ENCODE measurements around the gene PAPPA2.
"Not testable (repeated sequence)": the region's sequence is repeated elsewhere in the genome, so short reads cannot be mapped to it uniquely, and the experiment has no call there.

The PAPPA2 gene, protein sequence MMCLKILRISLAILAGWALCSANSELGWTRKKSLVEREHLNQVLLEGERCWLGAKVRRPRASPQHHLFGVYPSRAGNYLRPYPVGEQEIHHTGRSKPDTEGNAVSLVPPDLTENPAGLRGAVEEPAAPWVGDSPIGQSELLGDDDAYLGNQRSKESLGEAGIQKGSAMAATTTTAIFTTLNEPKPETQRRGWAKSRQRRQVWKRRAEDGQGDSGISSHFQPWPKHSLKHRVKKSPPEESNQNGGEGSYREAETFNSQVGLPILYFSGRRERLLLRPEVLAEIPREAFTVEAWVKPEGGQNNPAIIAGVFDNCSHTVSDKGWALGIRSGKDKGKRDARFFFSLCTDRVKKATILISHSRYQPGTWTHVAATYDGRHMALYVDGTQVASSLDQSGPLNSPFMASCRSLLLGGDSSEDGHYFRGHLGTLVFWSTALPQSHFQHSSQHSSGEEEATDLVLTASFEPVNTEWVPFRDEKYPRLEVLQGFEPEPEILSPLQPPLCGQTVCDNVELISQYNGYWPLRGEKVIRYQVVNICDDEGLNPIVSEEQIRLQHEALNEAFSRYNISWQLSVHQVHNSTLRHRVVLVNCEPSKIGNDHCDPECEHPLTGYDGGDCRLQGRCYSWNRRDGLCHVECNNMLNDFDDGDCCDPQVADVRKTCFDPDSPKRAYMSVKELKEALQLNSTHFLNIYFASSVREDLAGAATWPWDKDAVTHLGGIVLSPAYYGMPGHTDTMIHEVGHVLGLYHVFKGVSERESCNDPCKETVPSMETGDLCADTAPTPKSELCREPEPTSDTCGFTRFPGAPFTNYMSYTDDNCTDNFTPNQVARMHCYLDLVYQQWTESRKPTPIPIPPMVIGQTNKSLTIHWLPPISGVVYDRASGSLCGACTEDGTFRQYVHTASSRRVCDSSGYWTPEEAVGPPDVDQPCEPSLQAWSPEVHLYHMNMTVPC (N-terminal part only)

DNA sequence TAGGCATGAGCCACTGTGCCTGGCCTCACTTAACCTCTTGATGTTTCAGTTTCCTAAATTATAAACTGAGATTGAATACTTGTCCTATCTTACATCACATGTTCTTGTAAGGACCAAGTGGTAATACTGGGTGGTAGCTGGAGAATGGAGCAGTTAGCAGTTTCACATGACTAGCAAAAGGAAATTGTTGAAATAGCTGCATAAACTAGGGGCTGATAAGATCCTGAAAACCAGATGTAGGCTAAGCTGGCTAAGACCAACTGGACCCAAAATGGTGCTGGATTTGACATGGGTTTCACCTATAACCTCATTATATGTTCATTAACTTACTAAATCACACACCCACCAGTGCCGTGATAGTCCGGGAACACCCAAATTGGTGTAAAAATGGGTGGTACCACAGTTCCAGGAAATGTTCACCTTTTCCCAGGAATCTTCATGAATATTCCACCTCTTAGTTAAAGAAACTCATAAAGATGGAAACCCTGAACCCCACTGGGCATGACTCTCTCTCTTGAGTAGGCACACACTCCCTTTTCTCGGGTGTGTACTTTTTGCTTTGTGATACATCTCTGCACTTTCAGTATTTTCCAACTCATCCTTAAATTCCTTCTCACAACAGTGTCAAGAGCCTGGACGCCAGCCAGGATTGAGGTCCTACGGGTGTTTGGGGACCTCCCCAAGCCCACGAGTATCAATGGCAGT lies at the start of gene PAPPA2:
Gene PAPPA2, plus strand, starts transcription at position 502 of the 705 bp plus-strand sequence. CDS start 93,148 bp downstream, outside the sequence.
- DNase-seq (ENCODE audit: low read depth, low spot score), result no peak

DNA sequence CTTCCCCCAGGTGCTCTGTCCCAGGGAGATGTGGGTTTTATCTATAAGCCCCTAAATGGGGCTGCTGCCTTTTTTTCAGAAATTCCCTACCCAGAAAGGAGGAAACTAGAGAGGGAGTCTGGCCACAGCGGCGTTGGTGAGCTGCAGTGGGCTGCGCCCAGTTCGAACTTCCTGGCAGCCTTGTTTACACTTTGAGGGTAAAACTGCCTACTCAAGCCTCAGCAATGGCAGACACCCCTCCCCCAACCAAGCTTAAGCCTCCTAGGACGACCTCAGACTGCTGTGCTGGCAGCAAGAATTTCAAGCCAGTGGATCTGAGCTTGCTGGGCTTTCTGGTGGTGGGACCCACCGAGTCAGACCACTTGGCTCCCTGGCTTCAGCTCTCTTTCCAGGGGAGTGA lies 46.2 kb upstream of the PAPPA2 start:
- DNase-seq (ENCODE audit: low read depth, low spot score), result no peak

DNA sequence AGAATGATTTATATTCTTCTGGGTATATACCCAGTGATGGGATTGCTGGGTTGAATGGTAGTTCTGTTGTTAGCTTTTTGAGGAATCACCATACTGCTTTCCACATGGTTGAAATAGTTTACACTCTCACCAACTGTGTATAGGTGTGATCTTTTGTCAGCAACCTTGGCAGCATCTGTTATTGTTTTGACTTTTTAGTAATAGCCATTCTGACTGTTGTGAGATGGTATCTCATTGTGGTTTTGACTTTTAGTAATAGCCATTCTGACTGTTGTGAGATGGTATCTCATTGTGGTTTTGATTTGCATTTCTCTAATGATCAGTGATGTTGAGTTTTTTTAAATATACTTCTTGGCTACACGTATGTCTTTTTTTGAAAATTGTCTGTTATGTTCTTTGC lies 43.4 kb upstream of the PAPPA2 start:
- not testable (repeated sequence) for DNase-seq (ENCODE audit: low read depth, low spot score)

DNA sequence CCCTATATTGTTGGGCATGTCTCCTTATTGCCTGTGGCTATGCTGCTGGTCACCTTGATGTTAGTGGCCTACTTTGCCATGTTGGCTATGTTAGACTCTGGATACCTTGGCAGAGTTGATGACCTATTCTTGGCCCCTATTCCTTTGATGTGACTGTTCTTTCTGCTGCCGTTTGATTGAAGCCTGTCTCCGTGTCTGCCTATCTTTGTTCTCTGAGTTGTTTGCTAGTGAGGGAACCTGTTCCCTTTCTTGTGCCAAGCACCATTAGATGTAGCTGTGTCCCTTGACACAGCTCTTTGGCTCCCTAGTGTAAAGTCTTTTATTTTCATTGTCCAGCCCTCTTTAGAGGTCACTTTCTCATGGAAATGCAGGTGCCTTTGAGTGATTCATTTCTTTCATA lies 28.7 kb upstream of the PAPPA2 start:
- no peak for DNase-seq (ENCODE audit: low read depth, low spot score)

DNA sequence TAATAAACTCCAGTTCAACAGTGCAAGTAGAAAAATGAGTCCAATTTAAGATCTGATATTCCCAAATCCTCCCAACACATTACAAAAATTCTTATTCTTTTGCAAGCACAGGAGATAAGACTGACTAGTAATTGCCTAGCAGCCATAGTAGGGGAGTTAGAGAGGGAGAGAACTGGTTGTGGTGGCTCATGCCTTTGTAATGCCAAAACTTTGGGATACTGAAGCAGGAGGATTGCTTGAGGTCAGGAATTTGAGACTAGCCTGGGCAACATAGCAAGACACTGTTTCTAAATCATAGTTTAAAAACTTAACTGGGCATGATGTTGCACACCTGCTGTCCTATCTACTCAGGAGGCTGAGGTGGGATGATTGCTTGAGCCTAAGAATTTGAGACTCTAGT lies 26.7 kb upstream of the PAPPA2 start:
- no peak for DNase-seq (ENCODE audit: low read depth, low spot score)

DNA sequence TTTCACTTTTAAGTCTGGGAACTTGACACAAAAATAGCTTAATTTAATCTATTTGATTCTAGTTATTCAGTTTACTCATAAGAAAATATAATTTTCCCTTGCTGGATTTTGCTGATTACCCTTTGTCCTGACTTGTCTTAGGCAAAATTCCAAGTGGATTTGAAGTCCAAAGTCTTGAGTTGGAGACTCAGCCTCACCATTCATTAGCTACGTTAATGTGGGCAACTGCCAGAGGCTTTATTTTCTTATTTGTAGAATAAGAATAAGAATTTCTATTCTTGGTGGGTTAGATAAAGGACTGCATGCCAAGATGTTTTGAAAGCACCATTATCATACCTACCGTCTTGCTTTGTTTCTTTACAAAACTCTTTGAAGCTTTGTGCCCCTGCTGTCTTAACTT lies 22.8 kb upstream of the PAPPA2 start:
- no peak for DNase-seq (ENCODE audit: low read depth, low spot score)

DNA sequence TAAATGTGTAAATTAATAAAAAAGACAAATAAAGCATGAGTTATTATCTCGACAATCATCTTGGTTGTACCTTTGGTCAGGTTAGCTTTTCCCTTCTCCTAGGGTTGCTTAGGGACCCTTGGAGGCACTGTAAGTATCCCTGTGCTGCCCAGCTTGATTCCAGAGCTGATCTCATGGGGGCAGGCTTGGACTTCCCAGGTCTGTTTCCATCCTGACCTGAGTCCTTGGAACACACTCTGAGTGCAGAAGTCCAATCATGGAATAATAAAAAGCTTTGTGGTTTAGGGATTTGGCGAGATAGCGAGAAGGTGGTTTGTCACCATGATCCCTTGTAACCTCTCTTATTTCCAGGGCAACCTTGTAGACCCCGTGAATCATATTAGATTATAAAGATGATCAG lies 18.7 kb upstream of the PAPPA2 start:
- no peak for DNase-seq (ENCODE audit: low read depth, low spot score)

DNA sequence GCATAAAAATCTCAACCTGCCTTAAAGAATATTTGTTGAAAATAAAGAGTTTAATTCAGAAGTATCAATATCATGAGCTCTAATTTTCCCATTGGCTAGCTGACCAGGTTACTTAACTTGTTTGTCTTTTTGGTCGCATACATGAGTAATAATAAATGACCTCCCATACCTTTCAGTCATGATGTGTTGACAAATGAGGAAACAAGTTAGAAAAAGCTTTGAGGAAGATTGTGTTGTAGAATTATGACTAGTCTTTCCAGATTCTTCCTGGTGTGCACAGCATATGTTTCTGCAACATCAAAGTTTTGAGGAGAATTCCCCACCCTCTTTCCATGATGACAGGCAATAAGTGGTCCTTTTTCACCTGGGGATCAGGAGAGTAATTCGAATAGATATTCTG lies 17.6 kb upstream of the PAPPA2 start:
- DNase-seq (ENCODE audit: low read depth, low spot score), result no peak

DNA sequence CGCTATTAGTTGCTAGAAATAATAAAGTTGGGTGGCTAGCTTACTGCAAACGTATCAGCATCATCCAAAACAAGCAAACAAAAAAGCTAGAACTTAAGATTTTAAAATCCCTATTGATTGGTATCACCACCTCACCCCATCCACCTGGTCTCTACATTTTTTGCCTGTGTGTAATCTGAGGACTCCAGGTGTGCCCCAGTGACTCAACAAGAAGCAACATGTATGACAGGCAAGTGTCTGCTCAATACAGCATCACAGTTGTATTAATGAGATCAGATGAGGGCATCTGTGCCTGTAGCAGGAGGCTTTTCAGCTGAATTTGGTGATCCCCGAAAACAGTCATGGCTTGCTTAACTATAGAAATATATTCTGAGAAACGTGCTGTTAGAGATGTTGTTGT lies 14.6 kb upstream of the PAPPA2 start:
- DNase-seq (ENCODE audit: low read depth, low spot score), result no peak

DNA sequence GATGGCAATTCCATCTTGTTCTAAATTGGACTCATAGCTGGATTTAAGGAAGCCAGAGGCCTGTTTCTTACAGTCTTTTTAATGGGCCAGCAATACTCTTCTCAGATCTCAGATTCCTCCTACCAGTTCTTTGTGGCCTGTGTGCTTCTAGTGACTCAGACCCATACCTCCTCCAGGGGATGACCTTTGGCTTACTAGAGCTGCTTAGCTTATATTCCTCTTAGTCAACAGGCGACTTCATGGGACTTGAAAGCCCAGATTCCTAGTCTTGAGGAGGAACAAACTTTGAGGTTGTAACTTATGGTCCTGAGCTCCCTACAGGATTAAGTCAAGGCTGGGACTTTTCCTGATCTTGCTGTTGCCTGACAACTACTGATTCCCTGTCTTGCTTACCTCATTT lies 12.4 kb upstream of the PAPPA2 start:
- DNase-seq (ENCODE audit: low read depth, low spot score), result no peak

DNA sequence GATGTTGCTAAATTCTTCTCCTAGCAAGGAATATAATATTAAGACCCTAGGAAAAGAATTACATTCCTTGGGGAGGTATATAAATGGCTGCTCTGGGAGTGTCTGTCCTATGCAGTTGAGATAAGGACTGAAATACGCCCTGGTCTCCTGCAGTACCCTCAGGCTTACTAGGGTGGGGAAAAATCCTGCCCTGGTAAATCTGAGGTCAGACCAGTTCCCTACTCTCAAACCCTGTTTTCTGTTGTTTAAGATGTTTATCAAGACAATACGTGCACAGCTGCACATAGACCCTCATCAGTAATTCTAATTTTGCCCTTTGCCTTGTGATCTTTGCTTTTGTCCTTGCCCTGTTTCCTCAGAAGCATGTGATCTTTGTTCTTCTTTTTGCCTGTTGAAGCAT lies 11.2 kb upstream of the PAPPA2 start:
- DNase-seq (ENCODE audit: low read depth, low spot score), result not testable (repeated sequence)

DNA sequence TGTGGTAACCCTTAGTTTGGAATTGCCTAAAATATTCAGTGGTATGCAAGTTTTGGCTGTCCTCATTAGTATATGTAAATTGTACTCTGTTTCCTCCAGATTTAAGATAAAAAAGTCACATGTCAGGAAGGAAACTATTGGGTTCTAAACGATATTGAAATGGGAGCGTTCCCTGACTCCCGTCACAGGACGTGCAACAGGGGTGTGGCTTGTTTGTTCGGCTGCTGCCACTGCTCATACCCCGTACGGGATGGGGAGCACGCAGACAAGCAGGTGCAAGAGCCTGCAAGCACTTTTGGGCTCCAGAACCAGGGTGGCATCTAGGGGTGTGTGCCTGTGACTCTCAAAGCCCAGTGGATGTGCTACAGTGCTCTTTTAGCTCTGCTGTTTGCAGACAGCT lies 6.2 kb upstream of the PAPPA2 start:
- no peak for DNase-seq (ENCODE audit: low read depth, low spot score)

DNA sequence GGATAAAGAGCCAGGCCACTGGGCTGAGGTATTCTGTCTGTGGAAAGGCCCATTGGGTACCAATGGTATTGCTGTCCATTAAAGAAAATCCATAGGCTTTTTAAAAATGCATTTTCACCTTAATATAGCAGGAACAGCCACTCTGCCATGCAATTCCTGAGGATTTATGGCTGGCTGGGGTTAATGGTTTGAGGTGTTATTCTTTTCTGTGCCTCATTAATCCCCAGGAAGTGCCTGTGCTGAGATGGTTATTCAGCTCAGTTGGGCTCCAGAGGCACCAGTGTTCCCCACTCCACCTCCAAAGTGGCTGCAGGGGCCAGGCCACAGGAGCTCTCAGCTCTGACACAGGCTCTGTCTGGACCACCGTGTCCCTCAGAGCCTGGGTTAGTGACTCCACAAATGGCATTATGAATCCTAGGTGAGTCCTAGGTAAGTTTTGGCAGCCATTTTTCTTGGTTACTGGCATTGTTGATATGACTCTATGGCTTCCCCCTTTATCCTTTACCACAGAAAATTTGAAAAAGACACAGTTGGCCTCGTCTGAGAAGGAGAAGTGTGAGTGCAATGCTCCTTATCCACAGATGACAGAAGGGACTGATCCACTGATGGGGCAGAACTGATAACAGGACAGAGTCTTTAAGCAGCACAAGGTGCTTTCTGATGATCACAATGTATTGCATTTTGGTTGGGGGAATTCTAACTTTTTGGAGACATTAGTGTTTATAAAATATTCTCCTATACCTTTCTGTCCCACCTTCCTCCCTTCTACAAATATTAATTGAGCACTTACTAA lies 2.2 kb upstream of the PAPPA2 start:
- no peak for DNase-seq (ENCODE audit: low read depth, low spot score)

DNA sequence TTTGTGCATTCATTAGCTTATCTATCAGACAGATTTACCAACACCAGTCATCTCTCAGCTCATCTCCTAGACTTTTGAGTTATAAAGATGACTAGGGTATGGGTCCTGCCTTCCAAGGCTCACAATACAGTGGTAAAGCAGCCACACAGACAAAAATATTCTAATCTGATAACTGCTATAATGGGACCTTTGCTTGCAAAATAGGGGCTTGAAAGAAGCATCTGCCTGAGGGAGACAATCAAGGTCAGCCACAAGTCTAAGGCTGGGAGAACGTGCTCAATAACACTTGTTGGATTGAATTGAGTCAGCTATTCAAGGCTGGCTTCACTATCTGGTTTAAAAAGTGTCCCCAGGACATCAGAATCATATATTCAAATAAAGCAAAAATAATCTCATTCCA lies 1.4 kb upstream of the PAPPA2 start:
- DNase-seq (ENCODE audit: low read depth, low spot score), result no peak

DNA sequence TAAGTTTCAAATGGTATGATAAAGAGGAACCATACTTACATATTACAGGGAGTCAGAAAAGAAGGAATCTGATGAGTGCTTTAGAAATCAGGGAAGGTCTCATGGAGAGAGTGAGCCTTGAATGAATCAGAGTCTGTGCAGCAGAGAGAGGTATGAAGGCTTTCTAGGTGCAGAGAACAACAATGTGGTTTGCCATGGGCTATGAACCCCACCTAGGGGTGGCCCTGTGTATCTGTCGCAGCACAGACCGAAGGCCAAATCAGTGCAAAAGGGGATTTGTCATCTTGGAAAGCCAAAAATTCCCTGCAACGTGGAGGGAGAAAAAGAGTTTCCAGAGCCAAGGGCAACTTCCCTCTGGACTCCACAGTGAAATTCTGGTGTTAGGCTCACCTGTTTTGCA lies 3.5 kb downstream of the PAPPA2 start:
- peak; percentile 28 for DNase-seq (ENCODE audit: low read depth, low spot score)

DNA sequence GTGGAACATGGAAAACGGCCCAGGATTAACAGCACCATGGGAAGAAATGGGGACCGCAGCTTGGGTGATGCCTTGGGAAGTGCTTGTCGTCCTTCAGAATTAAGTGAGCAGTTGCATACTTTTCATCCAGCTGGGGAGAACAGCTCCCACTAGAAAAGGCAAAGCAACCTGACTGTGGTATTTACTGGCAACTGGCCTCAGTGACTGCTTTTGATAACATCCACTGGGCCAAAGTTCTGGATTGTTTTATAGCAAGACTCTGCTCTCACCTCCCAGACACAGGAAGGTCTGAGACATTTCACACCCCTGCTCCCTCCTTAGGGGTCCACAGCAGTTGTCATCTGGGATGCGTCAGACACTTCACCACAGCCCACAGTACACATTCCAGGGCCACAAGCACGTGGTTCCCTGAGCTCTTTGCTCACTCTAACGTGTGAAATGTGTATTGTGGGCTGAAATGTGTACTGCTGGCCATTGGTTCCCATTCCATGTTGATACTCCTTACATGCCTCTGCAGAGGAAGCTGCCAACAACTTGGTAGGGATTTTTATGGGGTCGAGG lies 6.6 kb downstream of the PAPPA2 start:
- no peak for DNase-seq (ENCODE audit: low read depth, low spot score)

DNA sequence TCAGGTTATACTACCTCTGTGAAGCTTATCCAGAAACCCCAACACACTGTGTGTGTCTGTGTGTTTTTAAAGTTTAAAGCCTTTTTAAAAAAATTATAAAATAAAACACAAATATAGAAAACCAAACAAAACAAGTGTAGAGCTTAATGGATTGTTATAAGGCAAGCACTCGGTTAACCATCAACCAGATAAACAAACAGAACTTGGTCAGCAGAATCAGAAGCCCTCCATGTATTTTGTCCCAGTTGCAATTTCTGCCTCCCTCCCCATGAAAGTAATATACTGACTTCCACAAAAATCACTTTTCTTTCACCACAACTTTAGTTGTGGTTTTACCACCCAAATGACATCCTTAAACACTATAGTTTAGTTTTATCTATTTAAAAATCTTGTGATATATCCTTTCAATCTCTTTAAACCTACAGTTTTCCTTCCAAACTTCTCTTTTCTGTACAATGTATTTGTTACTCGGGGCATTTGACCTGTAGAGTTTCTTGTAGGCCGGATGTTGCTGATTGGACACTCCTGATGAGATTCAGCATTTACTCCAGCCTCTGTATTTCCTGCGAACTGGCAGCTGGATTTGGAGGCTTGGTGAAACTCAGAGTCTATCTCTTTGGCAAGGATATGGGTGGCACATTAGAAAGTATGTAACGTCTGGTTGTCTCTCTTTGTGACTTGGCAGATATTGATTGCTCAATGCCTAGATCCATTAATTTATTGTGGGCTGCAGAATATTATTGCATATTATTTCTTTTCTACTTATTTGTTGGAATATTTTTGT lies 8.6 kb downstream of the PAPPA2 start:
- DNase-seq (ENCODE audit: low read depth, low spot score), result no peak

DNA sequence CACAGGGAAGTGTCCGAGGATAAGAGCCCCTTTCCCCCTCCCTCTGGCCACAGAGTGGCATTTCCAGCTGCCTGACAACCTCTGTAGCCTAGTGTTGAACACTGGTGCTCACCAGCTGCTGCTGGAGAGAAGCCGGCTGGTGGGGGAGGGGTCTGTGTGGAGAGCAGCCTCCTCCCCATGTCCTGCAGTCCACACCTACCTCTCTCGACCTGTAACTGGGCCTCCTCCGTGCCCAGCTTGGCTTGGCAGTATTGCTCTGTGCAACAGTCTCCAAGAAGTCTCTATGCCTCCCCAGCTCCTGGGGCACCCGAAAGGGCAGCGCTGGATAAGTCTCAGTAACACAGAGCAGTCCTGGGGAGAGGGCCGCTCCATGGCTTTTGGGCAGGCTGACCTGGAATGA lies 17.0 kb downstream of the PAPPA2 start:
- no peak for DNase-seq (ENCODE audit: low read depth, low spot score)

DNA sequence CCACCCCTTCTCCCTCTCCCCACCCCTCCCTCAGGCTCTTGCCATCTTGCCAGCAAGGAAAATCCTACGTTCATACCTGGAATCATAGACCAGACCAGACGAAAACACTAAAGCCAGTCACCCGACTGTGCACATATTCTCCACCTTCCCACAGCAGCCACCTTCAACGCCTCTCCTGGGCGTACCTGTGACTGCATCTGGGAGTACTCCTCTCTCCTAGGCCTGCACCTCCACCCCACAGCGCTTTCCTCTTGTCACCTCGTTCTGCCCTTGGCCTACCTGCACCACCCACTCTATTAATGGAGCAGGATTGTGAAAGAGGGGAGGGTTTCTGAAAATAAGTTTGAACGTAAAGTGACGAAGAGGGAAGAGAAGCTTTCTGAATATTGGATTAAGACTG lies 17.8 kb downstream of the PAPPA2 start:
- no peak for DNase-seq (ENCODE audit: low read depth, low spot score)

DNA sequence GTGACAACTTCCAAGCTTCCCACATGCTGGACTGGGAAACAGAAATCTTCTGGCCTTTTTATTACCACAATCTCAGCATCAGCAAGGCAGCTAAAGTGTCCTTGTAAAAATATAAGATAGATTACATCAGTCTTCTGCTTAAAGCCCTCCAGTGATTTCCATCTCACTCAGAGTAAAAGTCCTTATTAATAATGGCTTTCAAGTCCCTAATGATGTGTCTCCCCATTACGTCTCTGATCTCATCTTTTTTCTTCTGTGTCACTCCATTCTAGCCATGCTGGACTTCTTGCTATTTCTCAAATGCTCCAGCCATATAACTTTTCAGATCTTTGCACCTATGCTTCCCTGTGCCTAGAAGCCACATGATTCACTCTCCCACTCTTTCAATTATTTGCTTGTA lies 22.1 kb downstream of the PAPPA2 start:
- no peak for DNase-seq (ENCODE audit: low read depth, low spot score)

Data from iPS DF 19.7 (cell line).